Liver (tissue), 9 donors: ENCODE measurements around the gene DGKD. TPM values are rescaled to one million over a fixed set of nuclear protein-coding genes. Genes with fewer than 3 reads are reported as not detected.

Experiments used
- DNase-seq: peaks from one replicate; pipeline ENCODE4 v3.0.0-alpha.2; 2017; ENCODE audit warnings: low spot score
- H3K27ac ChIP-seq, 2 donors: one replicate each; pipeline ENCODE4 v1.7.0; 2013; ENCODE audit warnings: inconsistent platforms in 2 of 2, low read length in 2 of 2, control low read depth in 1 of 2, low read depth in 1 of 2, mild to moderate bottlenecking in 1 of 2
- H3K27me3 ChIP-seq, 4 donors: one replicate each; pipeline versions ENCODE4 v1.6.1 to v1.7.0; 2013; ENCODE audit warnings: low read length in 3 of 4, inconsistent platforms in 1 of 4, mild to moderate bottlenecking in 1 of 4, moderate library complexity in 1 of 4; ENCODE audit not compliant: control insufficient read depth in 4 of 4, insufficient read depth in 4 of 4
- H3K36me3 ChIP-seq, 4 donors: one replicate each; pipeline versions ENCODE4 v1.6.1 to v1.7.0; 2013; ENCODE audit warnings: low read length in 3 of 4, mild to moderate bottlenecking in 3 of 4, low read depth in 1 of 4, moderate library complexity in 1 of 4; ENCODE audit not compliant: control insufficient read depth in 4 of 4, insufficient read depth in 3 of 4
- H3K4me1 ChIP-seq, 4 donors: one replicate each; pipeline versions ENCODE4 v1.6.1 to v1.7.0; 2013; ENCODE audit warnings: low read length in 3 of 4, mild to moderate bottlenecking in 3 of 4, moderate library complexity in 1 of 4; ENCODE audit not compliant: control insufficient read depth in 4 of 4, insufficient read depth in 4 of 4
- H3K4me3 ChIP-seq, 3 donors: one replicate each; pipeline versions ENCODE4 v1.6.1 to v1.7.0; 2013; ENCODE audit warnings: low read length in 3 of 3, control low read depth in 1 of 3, low read depth in 1 of 3, mild to moderate bottlenecking in 1 of 3
- H3K9ac ChIP-seq, 2 donors: one replicate each; pipeline ENCODE4 v1.7.0; 2013; ENCODE audit warnings: low read length in 2 of 2, mild to moderate bottlenecking in 2 of 2, moderate library complexity in 2 of 2, control low read depth in 1 of 2, low read depth in 1 of 2
- H3K9me3 ChIP-seq, 4 donors: one replicate each; pipeline versions ENCODE4 v1.6.1 to v1.7.0; 2013; ENCODE audit warnings: low read length in 3 of 4; ENCODE audit not compliant: control insufficient read depth in 4 of 4
- CTCF ChIP-seq: fragments of 150-350 bp; IDR thresholded peaks from 2 replicates; pipeline ENCODE4 v1.5.1; 2017; ENCODE audit warnings: improper control_type of control experiment, low read depth, low read length; ENCODE audit not compliant: missing input control
- EGR1 ChIP-seq, 2 donors: IDR thresholded peaks; 2 replicates each; pipeline ENCODE4 v1.6.1; 2016 to 2018; ENCODE audit warnings: antibody characterized with exemption in 2 of 2, low read depth in 2 of 2
- FOXA1 ChIP-seq: IDR thresholded peaks from 2 replicates; pipeline ENCODE4 v1.6.1; 2016; ENCODE audit warnings: antibody characterized with exemption
- FOXA2 ChIP-seq: IDR thresholded peaks from 2 replicates; pipeline ENCODE4 v1.6.1; 2016; ENCODE audit warnings: antibody characterized with exemption
- GABPA ChIP-seq, 2 donors: IDR thresholded peaks in 1 of 2; conservative IDR thresholded peaks in 1 of 2; 2 replicates each; pipeline ENCODE4 v1.6.1; 2016; ENCODE audit warnings: antibody characterized with exemption in 2 of 2, mild to moderate bottlenecking in 1 of 2, moderate library complexity in 1 of 2
- HNF4A ChIP-seq, 2 donors: conservative IDR thresholded peaks; 2 replicates each; pipeline ENCODE4 v1.6.1; 2016; ENCODE audit warnings: antibody characterized with exemption in 2 of 2, mild to moderate bottlenecking in 2 of 2
- HNF4G ChIP-seq: IDR thresholded peaks from 2 replicates; pipeline ENCODE4 v1.6.1; 2016; ENCODE audit warnings: antibody characterized with exemption
- MAX ChIP-seq: IDR thresholded peaks from 2 replicates; pipeline ENCODE4 v1.6.1; 2016; ENCODE audit warnings: antibody characterized with exemption
- NR2F2 ChIP-seq: IDR thresholded peaks from 2 replicates; pipeline ENCODE4 v1.6.1; 2016; ENCODE audit warnings: antibody characterized with exemption
- REST ChIP-seq: IDR thresholded peaks from 2 replicates; pipeline ENCODE4 v1.6.1; 2016; ENCODE audit warnings: antibody characterized with exemption, mild to moderate bottlenecking
- RXRA ChIP-seq, 2 donors: IDR thresholded peaks; 2 replicates each; pipeline ENCODE4 v1.6.1; 2017 to 2018; ENCODE audit warnings: antibody characterized with exemption in 2 of 2, mild to moderate bottlenecking in 1 of 2
- SP1 ChIP-seq: IDR thresholded peaks from 2 replicates; pipeline ENCODE4 v1.6.1; 2018; ENCODE audit warnings: antibody characterized with exemption, mild to moderate bottlenecking
- TAF1 ChIP-seq: conservative IDR thresholded peaks from 2 replicates; pipeline ENCODE4 v1.6.1; 2016; ENCODE audit warnings: antibody characterized with exemption, mild to moderate bottlenecking
- YY1 ChIP-seq: IDR thresholded peaks from 2 replicates; pipeline ENCODE4 v1.6.1; 2016; ENCODE audit warnings: antibody characterized with exemption, mild to moderate bottlenecking
- ZBTB33 ChIP-seq: IDR thresholded peaks from 2 replicates; pipeline ENCODE4 v1.6.1; 2016; ENCODE audit warnings: antibody characterized with exemption
- WGBS: extraction: QIAGEN DNeasy Blood & Tissue Kit; methylation state at CpG from one replicate; pipeline ENCODE4 v1.1.7; 2013; 5-methylcytosine and 5-hydroxymethylcytosine counted together
- polyA plus RNA-seq, 2 donors: library from polyadenylated mRNA; stranded (reverse) in 1 of 2; unstranded in 1 of 2; fragments of 200-250 nt in 1 of 2; fragments of >200 nt in 1 of 2; fragmentation: Nextera tagmentation in 1 of 2; extraction: Ambion mirVana in 1 of 2; gene quantifications; one replicate each; pipeline versions ENCODE4 v1.2.1 to v1.2.3, GENCODE V29; 2013 to 2015
- total RNA-seq, 2 donors: library from RNA; depleted of rRNA; stranded (reverse); fragments of >200 nt; gene quantifications; one replicate each; pipeline ENCODE4 v1.2.3, GENCODE V29; 2014
- donor health status: healthy.
- donor health status: healthy.
- donor health status: healthy.
- donor health status: healthy.
- donor health status: healthy.

Gene DGKD
- total and polyA plus RNA-seq, 4 donors, result 4.8 to 16.4 (median 8.2) TPM

- TF ChIP-seq REST (no peak), HNF4G (no peak)
Measured at GRCh38 chr2:233499928-233500327, 145.6 kb downstream of the DGKD start (continued).

- 97% methylated on average over 3 of the region's 3 CpGs for WGBS
- H3K27ac ChIP-seq, result no peak overlapping the region
- H3K27me3 ChIP-seq, result no peaks in the 10 kb centered on the region
- no peaks in the 10 kb centered on the region for H3K4me1 ChIP-seq
- H3K4me3 ChIP-seq, result no peak overlapping the region
- H3K9ac ChIP-seq, result no peak overlapping the region
- H3K9me3 ChIP-seq, result peaks cover 0 to 4% (median 0%) of the 10 kb centered on the region in 4 donors
- peaks cover 0 to 40% (median 23%) of the 10 kb centered on the region in 4 donors for H3K36me3 ChIP-seq
- TF ChIP-seq RXRA (IDR thresholded peaks at IDR 0.05), result no peak
- no peak for TF ChIP-seq FOXA1
- TF ChIP-seq MAX, result no peak
- TF ChIP-seq GABPA (IDR thresholded peaks at IDR 0.05 in 1 of 2, conservative IDR thresholded peaks at IDR 0.05 in 1 of 2), result no peak
- TF ChIP-seq ZBTB33, result no peak
- no peak for TF ChIP-seq SP1
- TF ChIP-seq YY1, result no peak
- TF ChIP-seq CTCF, result no peak
- no peak for TF ChIP-seq FOXA2
- TF ChIP-seq HNF4A (conservative IDR thresholded peaks at IDR 0.05), result no peak
- TF ChIP-seq EGR1 (IDR thresholded peaks at IDR 0.05; ENCODE audit: low read depth in 2 of 2), result no peak
- TF ChIP-seq HNF4G, result no peak
- TF ChIP-seq NR2F2, result no peak
- no peak for TF ChIP-seq REST
- no peak for TF ChIP-seq TAF1
- no peak for DNase-seq
Measured at GRCh38 chr2:233501198-233502076, 147.1 kb downstream of the DGKD start.
